GM19035 (cell line): ENCODE measurements around the gene MFAP2.
"Not testable (repeated sequence)": the region's sequence is repeated elsewhere in the genome, so short reads cannot be mapped to it uniquely, and the experiment has no call there.

Experiments used
- ATAC-seq: cut with Tn5 transposase; IDR thresholded peaks from one replicate; pipeline ENCODE4 v1.9.1; 2021; ENCODE audit not compliant: unreplicated experiment

Gene MFAP2

GRCh38 chr1:16931206-16931934 is 49.0 kb downstream of the MFAP2 start:
- not testable (repeated sequence) for ATAC-seq

GRCh38 chr1:16929146-16930041 is 51.0 kb downstream of the MFAP2 start:
- ATAC-seq: not testable (repeated sequence)

- no peak for ATAC-seq
These were observed 52.5 kb downstream of the MFAP2 start for GRCh38 chr1:16927711-16928485.

- ATAC-seq: no peak
These were observed 53.2 kb downstream of the MFAP2 start for GRCh38 chr1:16927256-16927655.

GRCh38 chr1:16926491-16927073 is 53.8 kb downstream of the MFAP2 start:
- no peak for ATAC-seq

- no peak for ATAC-seq
These were observed 54.6 kb downstream of the MFAP2 start for GRCh38 chr1:16925635-16926490.

GRCh38 chr1:16924919-16925477 is 55.4 kb downstream of the MFAP2 start:
- ATAC-seq: no peak
